Upper lobe of right lung (tissue), 1 donor: ENCODE measurements around the gene DELE1. TPM values are rescaled to one million over a fixed set of nuclear protein-coding genes. Genes with fewer than 3 reads are reported as not detected.

Experiments used
- ATAC-seq: fragments of 200-7000 bp; cut with Tn5 transposase; one replicate; pipeline ENCODE4 v1.9.1; 2020; ENCODE audit warnings: mild to moderate bottlenecking, moderate library complexity
- DNase-seq: peaks from one replicate; pipeline ENCODE4 v3.0.0-alpha.2; 2020
- H3K27ac ChIP-seq: fragments of 200-600 bp; one replicate; pipeline ENCODE4 v1.8.0; 2022
- H3K27me3 ChIP-seq: fragments of 200-600 bp; one replicate; pipeline ENCODE4 v1.8.0; 2022; ENCODE audit warnings: mild to moderate bottlenecking
- H3K36me3 ChIP-seq: fragments of 200-600 bp; one replicate; pipeline ENCODE4 v1.8.0; 2022
- H3K4me1 ChIP-seq: fragments of 200-600 bp; one replicate; pipeline ENCODE4 v1.8.0; 2022
- H3K4me3 ChIP-seq: fragments of 200-600 bp; one replicate; pipeline ENCODE4 v1.8.0; 2022; ENCODE audit warnings: mild to moderate bottlenecking
- H3K9me3 ChIP-seq: fragments of 200-600 bp; one replicate; pipeline ENCODE4 v1.8.0; 2022
- CTCF ChIP-seq: fragments of 200-600 bp; IDR thresholded peaks from one replicate; pipeline ENCODE4 v1.8.0; 2022; ENCODE audit warnings: antibody characterized with exemption
- intact Hi-C: fragments of 100-400 bp; cut with DNase I; formaldehyde crosslinking; loops from one replicate; pipeline ENCODE4 v1.11.0; 2022
- long read RNA-seq: library from polyadenylated mRNA; unstranded; transcript quantifications from one replicate; pipeline ENCODE4 v2.0.0, GENCODE V29; 2021
- total RNA-seq: library from RNA; stranded (reverse); fragmentation: NEBNext Ultra II Directional; extraction: Animal tissue kit (Norgen Biotek cat#: 25700); gene quantifications from one replicate; pipeline ENCODE4 v1.2.1, GENCODE V29; 2021
- donor health status: DM: no; HTN: yes; CAD: no; lungs with severe emphysema.

The DELE1 gene
- total RNA-seq: 83.3 TPM
- long read RNA-seq, full-length matches to known transcripts: 17 of 61 reads
- long read RNA-seq, partial matches to known transcripts: 26 of 61 reads
- long read RNA-seq, other reads (novel, unspliced or antisense): 18 of 61 reads

GRCh38 chr5:141923448-141924313, at the start of gene DELE1:
Gene DELE1 (plus strand): TSS chr5:141923871. CDS start chr5:141923942, 71 bp downstream.
- H3K36me3 ChIP-seq: peaks cover 40% of the 10 kb centered on the region
- intact Hi-C loops: no loop called here
- no peaks in the 10 kb centered on the region for H3K27me3 ChIP-seq
- DNase-seq (peak; percentile 98), ATAC-seq (peak; percentile 98)
- H3K4me3 ChIP-seq: peak within 1 kb of the TSS; percentile 74
- H3K9me3 ChIP-seq: no peaks in the 10 kb centered on the region
- TF ChIP-seq CTCF: no peak
- H3K27ac ChIP-seq: peak within 1 kb of the TSS; percentile 96
- H3K4me1 ChIP-seq: peaks cover 12% of the 10 kb centered on the region

GRCh38 chr5:141873933-141874261, 49.8 kb upstream of the DELE1 start:
- peaks cover 32% of the 10 kb centered on the region for H3K4me1 ChIP-seq
- DNase-seq: no peak

GRCh38 chr5:141874262-141874964, 49.3 kb upstream of the DELE1 start:
- H3K27ac ChIP-seq: peak overlapping the region; percentile 11
- no peak for ATAC-seq
- H3K36me3 ChIP-seq: no peaks in the 10 kb centered on the region
- intact Hi-C loops: no loop called here
- no peaks in the 10 kb centered on the region for H3K9me3 ChIP-seq
- H3K4me3 ChIP-seq: peak overlapping the region; percentile 66
- H3K4me1 ChIP-seq: peaks cover 37% of the 10 kb centered on the region
- TF ChIP-seq CTCF: no peak
- peaks cover 19% of the 10 kb centered on the region for H3K27me3 ChIP-seq
- DNase-seq: peak; percentile 66

More at GRCh38 chr5:141873933-141874261, 49.8 kb upstream of the DELE1 start:
- H3K27me3 ChIP-seq: peaks cover 19% of the 10 kb centered on the region
- no peak overlapping the region for H3K4me3 ChIP-seq
- H3K27ac ChIP-seq: no peak overlapping the region
- intact Hi-C loops: no loop called here
- H3K9me3 ChIP-seq: no peaks in the 10 kb centered on the region
- no peak for ATAC-seq
- peaks cover under 1% of the 10 kb centered on the region for H3K36me3 ChIP-seq
- no peak for TF ChIP-seq CTCF

GRCh38 chr5:141875022-141875740, 48.5 kb upstream of the DELE1 start:
- H3K4me1 ChIP-seq: peaks cover 41% of the 10 kb centered on the region
- no peaks in the 10 kb centered on the region for H3K9me3 ChIP-seq
- H3K27me3 ChIP-seq: peaks cover 19% of the 10 kb centered on the region
- ATAC-seq (no peak), DNase-seq (no peak)
- peak overlapping the region; percentile 66 for H3K4me3 ChIP-seq
- no peaks in the 10 kb centered on the region for H3K36me3 ChIP-seq
- H3K27ac ChIP-seq: peak overlapping the region; percentile 78
- no peak for TF ChIP-seq CTCF
- intact Hi-C loops: loop anchor here (5.0 kb wide), 1 partner anchor 87 kb away; no protein-coding TSS in a partner anchor
